Measurements from ENCODE around the gene SLIT3.

DNA sequence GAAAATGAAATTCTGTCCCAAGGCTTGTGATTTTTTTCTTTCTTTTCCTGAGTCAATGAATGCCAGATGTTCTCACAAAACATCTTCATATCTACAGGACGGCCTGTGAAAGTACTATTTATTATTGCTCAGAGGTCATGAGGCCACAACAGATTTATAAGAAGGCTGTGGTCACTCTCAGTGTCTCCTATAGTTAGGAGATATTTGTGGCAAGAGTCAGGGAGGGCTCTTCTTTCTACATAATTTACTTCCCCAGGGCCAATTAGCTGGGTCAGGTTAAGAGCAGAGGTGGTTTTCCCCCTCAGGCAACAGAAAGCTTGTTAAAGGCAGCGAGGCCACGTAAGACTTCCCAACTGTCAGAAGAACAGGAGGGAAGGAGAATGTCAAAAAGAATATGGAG lies 248.7 kb downstream of the SLIT3 start:
- TF ChIP-seq POLR2A (IDR thresholded peaks at IDR 0.05) = no peak
- TF ChIP-seq, protein P1, sequence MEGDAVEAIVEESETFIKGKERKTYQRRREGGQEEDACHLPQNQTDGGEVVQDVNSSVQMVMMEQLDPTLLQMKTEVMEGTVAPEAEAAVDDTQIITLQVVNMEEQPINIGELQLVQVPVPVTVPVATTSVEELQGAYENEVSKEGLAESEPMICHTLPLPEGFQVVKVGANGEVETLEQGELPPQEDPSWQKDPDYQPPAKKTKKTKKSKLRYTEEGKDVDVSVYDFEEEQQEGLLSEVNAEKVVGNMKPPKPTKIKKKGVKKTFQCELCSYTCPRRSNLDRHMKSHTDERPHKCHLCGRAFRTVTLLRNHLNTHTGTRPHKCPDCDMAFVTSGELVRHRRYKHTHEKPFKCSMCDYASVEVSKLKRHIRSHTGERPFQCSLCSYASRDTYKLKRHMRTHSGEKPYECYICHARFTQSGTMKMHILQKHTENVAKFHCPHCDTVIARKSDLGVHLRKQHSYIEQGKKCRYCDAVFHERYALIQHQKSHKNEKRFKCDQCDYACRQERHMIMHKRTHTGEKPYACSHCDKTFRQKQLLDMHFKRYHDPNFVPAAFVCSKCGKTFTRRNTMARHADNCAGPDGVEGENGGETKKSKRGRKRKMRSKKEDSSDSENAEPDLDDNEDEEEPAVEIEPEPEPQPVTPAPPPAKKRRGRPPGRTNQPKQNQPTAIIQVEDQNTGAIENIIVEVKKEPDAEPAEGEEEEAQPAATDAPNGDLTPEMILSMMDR (IDR thresholded peaks at IDR 0.05) = no peak

All from right lobe of liver (tissue), 4 donors.